Measurements from ENCODE around the gene CAMK1D. TPM values are rescaled to one million over a fixed set of nuclear protein-coding genes. Genes with fewer than 3 reads are reported as not detected.
A peak's percentile ranks its signal among the peaks of the same experiment; 100 is the strongest.

CAMK1D gene
- total RNA-seq, 6 experiments from 2014 or later: 0.34 to 1.4 (median 0.43) TPM

GRCh38 chr10:12780634-12781601, 431.6 kb downstream of the CAMK1D start:
- H3K9me3 Mint-ChIP-seq: peaks cover 8% of the 10 kb centered on the region; the same call in 1 of the 2 replicates
- H3K4me3 Mint-ChIP-seq: no peak overlapping the region
- TF ChIP-seq CTCF (IDR thresholded peaks at IDR 0.05): no peak
- H3K36me3 Mint-ChIP-seq (ENCODE audit: low read depth): 0 out of 2 replicates have a peak, but pooled peaks cover 5% of the 10 kb centered on the region
- DNase-seq: no peak
- H3K4me1 Mint-ChIP-seq (ENCODE audit: low read depth): no peaks in the 10 kb centered on the region
- no peak overlapping the region for H3K27ac Mint-ChIP-seq
- H3K27me3 Mint-ChIP-seq (ENCODE audit: insufficient read depth): peaks cover 7% of the 10 kb centered on the region

GRCh38 chr10:12781976-12782375, 432.6 kb downstream of the CAMK1D start:
- 0 out of 2 replicates have a peak, but pooled peaks cover 2% of the 10 kb centered on the region for H3K36me3 Mint-ChIP-seq (ENCODE audit: low read depth)
- DNase-seq: no peak

GRCh38 chr10:12782537-12782936, 433.2 kb downstream of the CAMK1D start:
- Mint-ChIP-seq H3K27ac (no peak overlapping the region), H3K9me3 (peaks cover 3% of the 10 kb centered on the region; the same call in 1 of the 2 replicates), H3K36me3 (ENCODE audit: low read depth) (no peaks in the 10 kb centered on the region), H3K4me3 (no peak overlapping the region), H3K4me1 (ENCODE audit: low read depth) (no peaks in the 10 kb centered on the region), H3K27me3 (ENCODE audit: insufficient read depth) (peaks cover 7% of the 10 kb centered on the region)
- DNase-seq: no peak
- TF ChIP-seq CTCF (IDR thresholded peaks at IDR 0.05): peak; percentile 79

More at GRCh38 chr10:12781976-12782375, 432.6 kb downstream of the CAMK1D start:
- H3K4me3 Mint-ChIP-seq: no peak overlapping the region
- H3K9me3 Mint-ChIP-seq: peaks cover 2% of the 10 kb centered on the region; the same call in 1 of the 2 replicates
- no peak overlapping the region for H3K27ac Mint-ChIP-seq
- H3K27me3 Mint-ChIP-seq (ENCODE audit: insufficient read depth): peaks cover 7% of the 10 kb centered on the region
- H3K4me1 Mint-ChIP-seq (ENCODE audit: low read depth): no peaks in the 10 kb centered on the region
- no peak for TF ChIP-seq CTCF (IDR thresholded peaks at IDR 0.05)

- no peak for TF ChIP-seq CTCF (IDR thresholded peaks at IDR 0.05)
- Mint-ChIP-seq H3K4me1 (ENCODE audit: low read depth) (no peaks in the 10 kb centered on the region), H3K4me3 (no peak overlapping the region), H3K27me3 (ENCODE audit: insufficient read depth) (peaks cover 7% of the 10 kb centered on the region), H3K9me3 (peaks cover 4% of the 10 kb centered on the region; the same call in 1 of the 2 replicates), H3K36me3 (ENCODE audit: low read depth) (no peaks in the 10 kb centered on the region), H3K27ac (no peak overlapping the region)
- no peak for DNase-seq
Observed at GRCh38 chr10:12783293-12783692, 433.9 kb downstream of the CAMK1D start.

GRCh38 chr10:12784646-12785045, 435.3 kb downstream of the CAMK1D start:
- no peak for TF ChIP-seq CTCF (IDR thresholded peaks at IDR 0.05)
- Mint-ChIP-seq H3K9me3 (peaks cover 4% of the 10 kb centered on the region; the same call in 1 of the 2 replicates), H3K4me3 (no peak overlapping the region), H3K27me3 (ENCODE audit: insufficient read depth) (peaks cover 4% of the 10 kb centered on the region), H3K36me3 (ENCODE audit: low read depth) (no peaks in the 10 kb centered on the region), H3K27ac (no peak overlapping the region), H3K4me1 (ENCODE audit: low read depth) (no peaks in the 10 kb centered on the region)
- DNase-seq: no peak
